Neural cell (in vitro differentiated cells): ENCODE measurements around the gene COBL. TPM values are rescaled to one million over a fixed set of nuclear protein-coding genes. Genes with fewer than 3 reads are reported as not detected.

Source experiments
- H2AFZ ChIP-seq: fragments of 200-600, 300-800 bp; sonication (generic), shearing (Covaris generic); 2 replicates; pipeline ENCODE4 v1.6.0; 2014; ENCODE audit warnings: low read depth, mild to moderate bottlenecking, antibody characterized with exemption, low read length, moderate library complexity
- H3F3A ChIP-seq: fragments of 200-600 bp; shearing (Covaris generic); 2 replicates; pipeline ENCODE4 v1.6.1; 2016; ENCODE audit warnings: mild to moderate bottlenecking, moderate library complexity, mixed read lengths, antibody characterized with exemption, low read length; ENCODE audit not compliant: insufficient read depth, poor library complexity, severe bottlenecking
- H3K27ac ChIP-seq: fragments of 200-600, 300-800 bp; sonication (generic), shearing (Covaris generic); 2 replicates; pipeline ENCODE4 v1.5.1; 2014; ENCODE audit warnings: mild to moderate bottlenecking, low read length, moderate library complexity
- H3K27me3 ChIP-seq: fragments of 300-800, 200-600 bp; sonication (generic), shearing (Covaris generic); 2 replicates; pipeline ENCODE4 v1.6.0; 2014; ENCODE audit warnings: mild to moderate bottlenecking, low read depth, low read length, moderate library complexity; ENCODE audit not compliant: insufficient read depth
- H3K36me3 ChIP-seq: fragments of 300-800, 200-600 bp; sonication (generic), shearing (Covaris generic); 2 replicates; pipeline ENCODE4 v1.5.1; 2014; ENCODE audit warnings: mild to moderate bottlenecking, antibody characterized with exemption, low read length, moderate library complexity; ENCODE audit not compliant: insufficient read depth
- H3K4me2 ChIP-seq: fragments of 300-800, 200-600 bp; sonication (generic), shearing (Covaris generic); 2 replicates; pipeline ENCODE4 v1.6.0; 2014; ENCODE audit warnings: mild to moderate bottlenecking, low read length
- H3K4me3 ChIP-seq: fragments of 300-800, 200-600 bp; sonication (generic), shearing (Covaris generic); 2 replicates; pipeline ENCODE4 v1.5.1; 2014; ENCODE audit warnings: mild to moderate bottlenecking, low read length, moderate library complexity
- H3K79me2 ChIP-seq: fragments of 200-600 bp; shearing (Covaris generic); replicated peaks from 2 replicates; pipeline ENCODE4 v1.6.0; 2014; ENCODE audit warnings: mild to moderate bottlenecking, low read length, moderate library complexity; ENCODE audit not compliant: insufficient read depth
- H3K9ac ChIP-seq: fragments of 300-800, 200-600 bp; sonication (generic), shearing (Covaris generic); 2 replicates; pipeline ENCODE4 v1.6.1; 2016; ENCODE audit warnings: mild to moderate bottlenecking, low read length, mixed read lengths
- H3K9me2 ChIP-seq: fragments of 200-600 bp; shearing (Covaris generic); 2 replicates; pipeline ENCODE4 v1.6.1; 2016; ENCODE audit warnings: mild to moderate bottlenecking, low read length, mixed read lengths; ENCODE audit not compliant: insufficient read depth
- H3K9me3 ChIP-seq: fragments of 200-600, 300-800 bp; sonication (generic), shearing (Covaris generic); 2 replicates; pipeline ENCODE4 v1.6.1; 2016; ENCODE audit warnings: mild to moderate bottlenecking, mixed run types, low read length, moderate library complexity, mixed read lengths
- H4K20me1 ChIP-seq: fragments of 200-600 bp; shearing (Covaris generic); 2 replicates; pipeline ENCODE4 v1.6.1; 2016; ENCODE audit warnings: mild to moderate bottlenecking, mixed run types; ENCODE audit not compliant: insufficient read depth
- CTCF ChIP-seq: fragments of 450-650 bp; IDR thresholded peaks from 2 replicates; pipeline ENCODE4 v1.5.1; 2014; ENCODE audit warnings: antibody characterized with exemption, mild to moderate bottlenecking, moderate library complexity; ENCODE audit not compliant: poor library complexity, severe bottlenecking
- EP300 ChIP-seq: fragments of 450-650 bp; conservative IDR thresholded peaks from 2 replicates; pipeline ENCODE4 v1.6.1; 2014; ENCODE audit warnings: antibody characterized with exemption, mild to moderate bottlenecking, moderate library complexity; ENCODE audit not compliant: poor library complexity, severe bottlenecking
- EZH2 ChIP-seq: fragments of 200-600, 300-800 bp; shearing (Covaris generic), sonication (generic); IDR thresholded peaks from 2 replicates; pipeline ENCODE4 v1.6.1; 2014; ENCODE audit warnings: antibody characterized with exemption, low read length, borderline replicate concordance, mild to moderate bottlenecking; ENCODE audit not compliant: insufficient read depth, poor library complexity, severe bottlenecking
- MXI1 ChIP-seq: fragments of 450-650 bp; conservative IDR thresholded peaks from 2 replicates; pipeline ENCODE4 v1.6.1; 2014; ENCODE audit warnings: antibody characterized with exemption, mild to moderate bottlenecking; ENCODE audit not compliant: poor library complexity, severe bottlenecking
- POLR2AphosphoS5 ChIP-seq: IDR thresholded peaks from 2 replicates; pipeline ENCODE4 v1.6.1; 2012
- RAD21 ChIP-seq: fragments of 450-650 bp; conservative IDR thresholded peaks from 2 replicates; pipeline ENCODE4 v1.6.1; 2014; ENCODE audit warnings: antibody characterized with exemption, mild to moderate bottlenecking, moderate library complexity
- REST ChIP-seq: IDR thresholded peaks from 2 replicates; pipeline ENCODE4 v1.6.1; 2012; ENCODE audit warnings: borderline replicate concordance
- SMC3 ChIP-seq: fragments of 450-650 bp; conservative IDR thresholded peaks from 2 replicates; pipeline ENCODE4 v1.6.1; 2014; ENCODE audit warnings: antibody characterized with exemption, mild to moderate bottlenecking, moderate library complexity; ENCODE audit not compliant: poor library complexity
- TAF1 ChIP-seq: IDR thresholded peaks from 2 replicates; pipeline ENCODE4 v1.6.1; 2012; ENCODE audit warnings: low read depth
- polyA plus RNA-seq: library from polyadenylated mRNA; depleted of rRNA; stranded (reverse); fragments of >200 nt; gene quantifications from 2 replicates; pipeline ENCODE4 v1.2.3, GENCODE V29; 2014

COBL gene
- polyA plus RNA-seq, 1 donor from 2014 or later: 0.12 TPM

GRCh38 chr7:51029131-51029530 is 287.5 kb downstream of the COBL start:
- Histone ChIP-seq H3K4me2 (no peak overlapping the region), H2AFZ (no peak overlapping the region)

GRCh38 chr7:51027935-51028830 is 288.4 kb downstream of the COBL start:
- H3K4me2 ChIP-seq: no peak overlapping the region

More at GRCh38 chr7:51029131-51029530, 287.5 kb downstream of the COBL start:
- no peaks in the 10 kb centered on the region for H3K9me3 ChIP-seq
- TF ChIP-seq POLR2AphosphoS5 (no peak), REST (no peak)
- H3K79me2 ChIP-seq: no peaks in the 10 kb centered on the region
- no peak overlapping the region for H3K9ac ChIP-seq
- no peaks in the 10 kb centered on the region for H3K9me2 ChIP-seq
- H4K20me1 ChIP-seq: no peaks in the 10 kb centered on the region
- no peak overlapping the region for H3K4me3 ChIP-seq
- no peaks in the 10 kb centered on the region for H3K36me3 ChIP-seq
- H3K27me3 ChIP-seq: no peaks in the 10 kb centered on the region
- no peaks in the 10 kb centered on the region for H3F3A ChIP-seq
- H3K27ac ChIP-seq: no peak overlapping the region

More at GRCh38 chr7:51027935-51028830, 288.4 kb downstream of the COBL start:
- H3K36me3 ChIP-seq: no peaks in the 10 kb centered on the region
- H3K9me2 ChIP-seq: no peaks in the 10 kb centered on the region
- H3K27me3 ChIP-seq: no peaks in the 10 kb centered on the region
- no peak overlapping the region for H3K4me3 ChIP-seq
- H2AFZ ChIP-seq: no peak overlapping the region
- no peak overlapping the region for H3K9ac ChIP-seq
- H3K79me2 ChIP-seq: no peaks in the 10 kb centered on the region
- H3F3A ChIP-seq: no peaks in the 10 kb centered on the region
- H3K9me3 ChIP-seq: no peaks in the 10 kb centered on the region
- H4K20me1 ChIP-seq: no peaks in the 10 kb centered on the region
- TF ChIP-seq REST (no peak), RAD21 (no peak), CTCF (no peak), MXI1 (no peak), TAF1 (no peak), EP300 (no peak), EZH2 (no peak), SMC3 (no peak)
- H3K27ac ChIP-seq: no peak overlapping the region
